GM18520 (cell line): Measurements from ENCODE around the gene PAWR.

Experiments
- ATAC-seq: cut with Tn5 transposase; IDR thresholded peaks from one replicate; pipeline ENCODE4 v1.9.1; 2021; ENCODE audit not compliant: unreplicated experiment

Gene PAWR

GRCh38 chr12:79690638-79691510 is at the start of gene PAWR:
PAWR (minus strand) TSS chr12:79690964; CDS start chr12:79690244, 720 bp downstream.
- ATAC-seq: peak; percentile 37

GRCh38 chr12:79737875-79738718 is 47.3 kb upstream of the PAWR start:
- peak; percentile 73 for ATAC-seq

- no peak for ATAC-seq
Observed at GRCh38 chr12:79732638-79733037, 41.9 kb upstream of the PAWR start.

- ATAC-seq: no peak
Observed at GRCh38 chr12:79725987-79726386, 35.2 kb upstream of the PAWR start.

GRCh38 chr12:79717006-79717405 is 26.2 kb upstream of the PAWR start:
- ATAC-seq: no peak

GRCh38 chr12:79715308-79715707 is 24.5 kb upstream of the PAWR start:
- ATAC-seq: no peak

GRCh38 chr12:79710707-79711483 is 20.1 kb upstream of the PAWR start:
- no peak for ATAC-seq

- ATAC-seq: no peak
Observed at GRCh38 chr12:79707830-79708229, 17.1 kb upstream of the PAWR start.

GRCh38 chr12:79706676-79707075 is 15.9 kb upstream of the PAWR start:
- no peak for ATAC-seq

- no peak for ATAC-seq
Observed at GRCh38 chr12:79706156-79706555, 15.4 kb upstream of the PAWR start.

GRCh38 chr12:79698966-79699365 is 8.2 kb upstream of the PAWR start:
- ATAC-seq: no peak

GRCh38 chr12:79696416-79696815 is 5.7 kb upstream of the PAWR start:
- no peak for ATAC-seq

GRCh38 chr12:79692860-79693577 is 2.3 kb upstream of the PAWR start:
- no peak for ATAC-seq

- no peak for ATAC-seq
Observed at GRCh38 chr12:79691511-79692248, 916 bp upstream of the PAWR start.

GRCh38 chr12:79690142-79690637 is 574 bp downstream of the PAWR start:
- ATAC-seq: peak; percentile 14

GRCh38 chr12:79689477-79690141 is 1.2 kb downstream of the PAWR start:
- peak; percentile 20 for ATAC-seq

- no peak for ATAC-seq
Observed at GRCh38 chr12:79689061-79689476, 1.7 kb downstream of the PAWR start.

GRCh38 chr12:79688376-79689060 is 2.2 kb downstream of the PAWR start:
- no peak for ATAC-seq
